Measurements from ENCODE around the gene COLQ.
"Not testable (repeated sequence)": the region's sequence is repeated elsewhere in the genome, so short reads cannot be mapped to it uniquely, and the experiment has no call there.

The COLQ gene

GRCh38 chr3:15491143-15491542, 30.4 kb downstream of the COLQ start:
- DNase-seq (ENCODE audit: low spot score): peak; percentile 5

DNA sequence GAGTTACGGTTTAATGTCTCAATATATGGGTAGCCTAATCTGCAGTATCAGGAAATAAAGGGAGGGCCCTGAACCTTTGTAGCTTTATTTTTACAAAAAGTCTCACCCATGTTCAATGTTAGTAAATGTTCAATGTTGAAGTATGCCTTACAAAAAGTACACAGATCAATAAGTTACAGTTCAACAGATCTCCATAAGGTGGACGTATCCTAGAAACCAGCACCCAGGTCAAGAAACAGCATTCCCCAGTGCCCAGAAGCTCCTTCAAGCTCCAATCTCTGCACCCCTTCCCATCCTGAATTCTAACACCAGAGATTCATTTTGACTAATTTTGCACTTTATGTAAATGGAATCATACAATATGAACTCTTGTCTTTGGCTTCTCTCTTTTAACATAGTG, 31.3 kb downstream of the COLQ start:
- DNase-seq (ENCODE audit: low spot score): no peak

GRCh38 chr3:15488002-15488401, 33.5 kb downstream of the COLQ start:
- no peak for DNase-seq (ENCODE audit: low spot score)

DNA sequence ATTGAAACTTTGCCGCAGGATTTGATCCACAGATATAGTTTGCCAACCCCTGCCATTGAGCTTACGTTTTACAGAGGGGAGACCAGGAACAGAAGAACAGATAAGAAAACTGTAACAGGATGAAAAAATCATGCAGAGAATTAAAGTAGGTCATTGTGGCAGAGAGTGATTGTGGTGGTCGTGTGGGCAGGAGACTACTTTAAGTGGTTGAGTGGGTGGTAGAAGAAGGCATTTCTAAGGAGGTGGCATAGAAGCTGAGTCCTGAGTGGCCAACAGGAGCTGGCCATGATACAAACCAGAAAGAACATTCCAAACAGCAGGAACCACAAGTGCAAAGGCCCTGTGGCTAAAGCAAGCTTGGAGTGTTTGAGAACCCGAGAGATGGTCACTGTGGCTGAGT, 34.5 kb downstream of the COLQ start:
- DNase-seq (ENCODE audit: low spot score): no peak

DNA sequence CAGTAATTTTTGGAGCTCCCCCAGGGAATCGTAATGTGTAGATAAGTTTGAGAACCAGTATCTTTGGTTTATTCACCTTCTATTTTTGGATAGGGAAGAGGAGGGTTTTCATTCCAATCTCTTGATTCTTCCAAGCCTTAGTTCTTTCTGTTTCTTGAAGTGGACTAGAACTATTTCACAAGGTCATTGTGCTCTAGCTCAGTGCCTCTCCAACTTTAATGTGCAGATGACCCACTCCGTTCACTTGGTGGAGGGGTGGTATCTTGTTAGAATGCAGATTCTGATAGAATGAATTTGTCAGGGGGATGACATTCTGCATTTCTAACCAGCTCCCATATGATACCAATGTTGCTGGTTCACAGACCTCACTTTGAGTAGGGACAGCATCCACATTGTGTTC, 35.5 kb downstream of the COLQ start:
- no peak for DNase-seq (ENCODE audit: low spot score)

DNA sequence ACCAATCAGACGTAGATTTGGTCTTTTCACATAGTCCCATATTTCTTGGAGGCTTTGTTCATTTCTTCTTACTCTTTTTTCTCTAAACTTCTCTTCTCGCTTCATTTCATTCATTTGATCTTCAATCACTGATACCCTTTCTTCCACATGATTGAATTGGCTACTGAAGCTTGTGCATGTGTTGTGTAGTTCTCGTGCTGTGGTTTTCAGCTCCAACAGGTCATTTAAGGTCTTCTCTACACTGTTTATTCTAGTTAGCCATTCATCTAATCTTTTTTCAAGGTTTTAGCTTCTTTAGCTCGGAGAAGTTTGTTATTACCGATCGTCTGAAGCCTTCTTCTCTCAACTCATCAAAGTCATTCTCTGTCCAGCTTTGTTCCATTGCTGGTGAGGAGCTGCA, 37.0 kb downstream of the COLQ start:
- DNase-seq (ENCODE audit: low spot score): not testable (repeated sequence)

GRCh38 chr3:15479400-15480224, 41.9 kb downstream of the COLQ start:
- peak; percentile 15 for DNase-seq (ENCODE audit: low spot score)

GRCh38 chr3:15478640-15478979, 42.9 kb downstream of the COLQ start:
- peak; percentile 47 for DNase-seq (ENCODE audit: low spot score)

- no peak for DNase-seq (ENCODE audit: low spot score)
Measured at GRCh38 chr3:15477951-15478639, 43.4 kb downstream of the COLQ start.

DNA sequence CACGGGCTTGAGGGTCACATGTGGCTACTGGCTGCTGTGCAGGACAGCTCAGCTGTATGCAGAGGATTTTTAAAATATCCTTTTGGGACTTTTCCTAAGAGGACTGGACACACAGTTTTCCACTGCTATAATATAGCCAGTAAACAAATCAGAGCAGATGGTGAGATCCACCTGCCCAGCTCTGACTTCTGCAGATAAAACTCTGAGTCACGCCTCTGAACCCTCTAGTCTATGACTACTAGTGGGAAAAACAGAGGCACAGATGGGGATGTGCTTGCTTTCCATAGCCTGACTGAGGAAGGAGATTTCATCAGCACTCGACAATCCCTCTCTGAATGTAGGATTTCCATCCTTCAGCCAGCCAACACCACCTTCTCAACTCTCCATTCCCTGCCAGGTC, 45.1 kb downstream of the COLQ start:
- DNase-seq (ENCODE audit: low spot score): no peak

GRCh38 chr3:15475161-15475560, 46.3 kb downstream of the COLQ start:
- DNase-seq (ENCODE audit: low spot score): peak; percentile 46

GRCh38 chr3:15471861-15472260, 49.6 kb downstream of the COLQ start:
- no peak for DNase-seq (ENCODE audit: low spot score)

- no peak for DNase-seq (ENCODE audit: low spot score)
Measured at GRCh38 chr3:15470849-15471248, 50.7 kb downstream of the COLQ start.

DNA sequence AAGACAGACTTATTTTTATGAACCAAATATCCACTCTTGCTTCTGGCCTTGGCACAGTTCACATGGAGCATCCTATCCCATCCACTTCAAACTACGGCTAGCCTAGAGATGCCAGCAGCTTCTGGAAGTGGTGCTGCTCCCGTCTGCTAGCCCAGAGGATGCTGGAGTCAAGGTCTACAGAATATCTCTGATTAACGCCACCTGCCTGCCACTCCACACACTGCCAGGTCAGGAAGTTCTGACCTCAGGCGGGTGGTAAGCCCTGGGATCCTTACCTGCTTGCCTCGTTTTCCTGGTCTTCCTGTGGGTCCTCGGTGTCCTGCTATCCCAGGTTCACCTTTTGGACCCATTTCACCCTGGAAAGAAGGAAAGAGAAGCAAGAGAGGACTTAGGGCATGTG, 51.2 kb downstream of the COLQ start:
- no peak for DNase-seq (ENCODE audit: low spot score)

DNA sequence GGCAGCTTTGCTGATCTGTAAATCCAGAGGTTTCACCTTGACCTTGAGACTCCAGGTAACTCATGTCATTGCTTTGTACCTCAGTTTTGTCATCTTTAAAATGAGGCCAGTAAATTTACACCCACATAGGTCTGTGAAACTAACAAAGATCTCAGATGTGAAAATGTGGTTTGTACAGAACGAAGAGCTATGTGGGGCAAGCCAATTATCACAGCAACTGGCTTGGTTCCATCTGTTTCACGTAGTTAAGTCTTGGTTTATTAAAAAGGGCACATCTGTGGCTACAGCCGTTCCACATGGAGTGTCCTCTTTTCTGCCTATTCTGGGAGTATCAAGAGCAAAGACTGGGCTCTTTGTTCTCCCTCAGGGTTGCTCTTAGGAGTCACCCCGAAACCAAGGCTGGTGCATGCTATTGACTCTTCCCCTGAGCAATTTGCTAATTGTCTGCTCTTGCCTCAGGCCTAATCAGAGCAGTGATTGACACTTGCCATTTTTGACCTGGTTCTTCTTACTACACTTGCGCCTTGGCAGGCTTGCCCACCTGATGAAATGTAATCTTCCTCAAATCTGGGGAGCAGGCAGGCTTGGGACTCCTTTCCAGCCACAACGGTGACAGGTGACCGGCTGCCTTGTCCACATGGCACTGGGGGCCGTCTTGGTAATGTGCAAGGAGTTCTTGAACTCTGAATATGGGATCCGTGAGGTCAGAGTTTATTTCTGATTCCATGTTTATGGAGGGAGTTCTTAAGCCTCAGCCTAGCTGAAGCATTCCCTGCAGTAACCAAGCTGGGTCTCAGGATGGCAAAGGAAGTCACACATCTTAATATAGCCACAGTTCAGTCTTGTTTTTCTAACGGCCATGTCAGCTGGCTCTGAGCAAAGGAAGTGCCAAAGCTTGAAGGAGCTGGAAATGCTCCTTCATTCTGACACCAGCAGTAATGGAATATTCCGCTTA, 54.0 kb downstream of the COLQ start:
- DNase-seq (ENCODE audit: low spot score): peak; percentile 20

DNA sequence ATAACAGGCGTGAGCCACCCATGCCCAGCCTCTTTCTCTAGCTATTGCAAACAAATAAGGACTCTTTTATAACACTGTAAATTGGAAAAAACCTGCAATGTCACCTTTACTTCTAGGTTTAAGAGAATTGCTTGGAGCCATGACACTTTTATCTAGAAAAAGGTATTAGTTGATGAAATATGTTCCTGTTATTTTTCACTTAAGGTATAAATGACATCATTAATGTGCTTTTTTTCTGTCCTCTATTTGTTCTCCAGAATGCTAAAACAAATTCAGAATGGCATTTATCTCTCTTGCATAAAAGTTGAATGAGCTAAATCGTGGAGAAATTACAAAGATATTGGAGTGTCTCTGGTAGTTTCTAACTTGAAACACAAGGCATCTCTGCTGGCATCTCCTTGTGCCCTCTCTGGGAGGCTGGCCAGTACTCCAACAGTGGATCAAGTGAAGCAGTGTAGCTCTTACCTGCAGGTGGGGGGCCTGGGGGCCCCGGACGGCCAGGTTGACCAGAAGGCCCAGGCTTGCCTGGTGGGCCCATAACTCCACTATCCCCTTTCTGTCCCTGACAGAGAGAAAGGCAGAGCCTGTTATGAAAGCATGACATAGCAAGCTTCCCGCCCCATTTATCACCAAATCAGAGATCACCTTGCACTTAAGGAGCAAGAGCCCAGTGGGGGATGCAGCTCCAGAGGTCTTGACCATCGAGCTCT, 55.5 kb downstream of the COLQ start:
- peak; percentile 38 for DNase-seq (ENCODE audit: low spot score)

DNA sequence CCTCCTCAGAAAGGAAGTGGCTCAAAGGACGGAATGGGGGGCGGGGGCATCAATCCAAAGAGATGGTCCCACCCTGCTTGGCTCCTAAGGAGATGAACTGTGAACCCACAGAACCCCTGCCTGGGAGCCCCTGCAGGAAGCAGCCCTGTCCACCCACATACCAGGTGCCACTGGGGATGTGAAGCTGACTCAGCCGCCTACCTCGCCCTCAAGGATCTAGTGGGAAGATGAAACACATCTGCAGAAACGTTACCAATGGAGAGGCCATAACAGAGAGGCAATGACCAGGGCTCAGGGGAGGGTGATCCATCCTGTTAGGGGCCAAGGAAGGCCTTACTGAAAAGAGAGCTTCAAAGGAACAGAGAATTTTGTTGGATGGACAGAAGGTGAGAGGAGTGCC, 59.1 kb downstream of the COLQ start:
- peak; percentile 44 for DNase-seq (ENCODE audit: low spot score)

- peak; percentile 59 for DNase-seq (ENCODE audit: low spot score)
Measured at GRCh38 chr3:15460891-15461531, 60.5 kb downstream of the COLQ start.

- peak; percentile 22 for DNase-seq (ENCODE audit: low spot score)
Measured at GRCh38 chr3:15458212-15458780, 63.2 kb downstream of the COLQ start.

DNA sequence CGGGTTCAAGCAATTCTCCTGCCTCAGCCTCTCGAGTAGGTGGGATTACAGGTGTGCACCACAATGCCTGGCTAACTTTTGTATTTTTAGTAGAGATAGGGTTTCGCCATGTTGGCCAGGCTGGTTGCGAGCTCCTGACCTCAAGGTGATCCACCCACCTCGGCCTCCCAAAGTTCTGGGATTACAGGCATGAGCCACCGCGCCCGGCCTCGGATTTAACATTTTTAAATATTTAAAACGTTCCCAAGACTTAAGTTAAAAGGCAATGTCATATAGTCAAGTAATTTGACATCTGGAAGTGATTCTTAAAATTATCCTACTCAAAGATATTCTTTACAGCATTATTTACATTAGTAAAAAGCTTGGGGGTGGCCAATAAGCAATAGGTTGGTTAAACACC, 64.6 kb downstream of the COLQ start:
- DNase-seq (ENCODE audit: low spot score): not testable (repeated sequence)

DNA sequence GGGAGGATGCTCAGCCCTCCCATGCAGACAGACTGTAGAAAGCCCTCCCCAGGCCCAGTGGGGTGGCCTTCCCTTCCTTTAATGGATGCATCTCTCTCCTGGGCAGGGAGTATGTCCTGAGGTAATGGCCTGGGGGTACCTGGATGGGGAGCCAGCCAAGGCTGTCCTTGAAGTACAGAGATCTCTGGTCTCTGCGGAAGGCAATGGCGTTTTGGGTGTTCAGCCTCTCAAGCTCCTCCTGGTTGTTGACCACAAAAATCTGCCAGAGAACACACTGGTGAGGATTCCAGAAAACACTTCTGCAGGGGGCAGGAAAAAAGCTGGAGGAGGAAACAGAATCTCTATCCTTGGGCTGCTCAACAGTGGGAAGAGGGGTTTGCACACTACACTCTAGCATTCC, 65.2 kb downstream of the COLQ start:
- peak; percentile 51 for DNase-seq (ENCODE audit: low spot score)

All from left forelimb (tissue), 1 donor.